Stimulated activated CD8-positive, alpha-beta memory T cell treated with anti-CD3 and anti-CD28 coated beads, Interleukin-4, amount 100 ng/mL, for 1 hour (primary cell): ENCODE measurements around the gene SMYD3.

Experiments
- DNase-seq, 2 donors: peaks; one replicate each; pipeline ENCODE4 v3.0.0-alpha.2; 2020; ENCODE audit warnings: low read depth in 2 of 2, low spot score in 1 of 2

The SMYD3 gene

GRCh38 chr1:245700631-245701030, 806.4 kb downstream of the SMYD3 start:
- DNase-seq, result no peak
